Measurements from ENCODE around the gene SMC4. TPM values are rescaled to one million over a fixed set of nuclear protein-coding genes. Genes with fewer than 3 reads are reported as not detected.

SMC4 gene
- total and polyA plus RNA-seq, 10 of the 15 experiments (the other 5 are each of a cell fraction or from before 2014, with no cell fraction given), result 75.6 to 288 (median 136) TPM

- no peak for TF ChIP-seq BCLAF1 (IDR thresholded peaks at IDR 0.05)
These were observed 20.9 kb upstream of the SMC4 start (continued) for GRCh38 chr3:160378331-160379109.

GRCh38 chr3:160379628-160380214 is 19.7 kb upstream of the SMC4 start:
- SMC1A ChIA-PET (ENCODE audit: uncharacterized antibody, unreplicated experiment), result interaction anchor here (2.0 to 2.5 kb wide), 2 partner anchors 9 to 36 kb away, joined by 5 to 11 read pairs; no protein-coding TSS in a partner anchor
- H3K4me1 ChIP-seq (ENCODE audit: control insufficient read depth, insufficient read depth, low read length), result no peaks in the 10 kb centered on the region
- H3K4me2 ChIP-seq (ENCODE audit: control insufficient read depth, insufficient read depth), result no peak overlapping the region
- no peaks in the 10 kb centered on the region for H3K27me3 ChIP-seq (replicated peaks in 1 of 2; ENCODE audit: control insufficient read depth in 2 of 2, insufficient read depth in 2 of 2, low read length in 1 of 2)
- H3K36me3 ChIP-seq (ENCODE audit: control insufficient read depth in 2 of 2, insufficient read depth in 2 of 2, low read length in 1 of 2), result peaks cover 0 to 4% of the 10 kb centered on the region in 2 experiments; a peak in 1 of 4 replicates
- no peak overlapping the region for H2AFZ ChIP-seq (ENCODE audit: control insufficient read depth, low read depth, low read length)
- in situ Hi-C loops (cut with MboI), result no loop called here
- no peaks in the 10 kb centered on the region for H4K20me1 ChIP-seq (ENCODE audit: control insufficient read depth, insufficient read depth)
- CTCF ChIA-PET, result interaction anchor here (0.7 to 2.2 kb wide), 3 partner anchors 10 to 350 kb away, joined by 3 to 10 read pairs (median 3); no protein-coding TSS in a partner anchor
- H3K4me3 ChIP-seq, result no peak overlapping the region
- FAIRE-seq (no peak), ATAC-seq (no peak), DNase-seq (ENCODE audit: low read depth, low spot score) (no peak)
- TF ChIP-seq MAX (IDR thresholded peaks at IDR 0.05; ENCODE audit: low read depth, low read length) (no peak), FOXM1 (IDR thresholded peaks at IDR 0.05; ENCODE audit: low read depth, low read length) (no peak), ETV6 (conservative IDR thresholded peaks at IDR 0.05 in 1 of 2, IDR thresholded peaks at IDR 0.05 in 1 of 2; ENCODE audit: borderline replicate concordance in 1 of 2, low read depth in 1 of 2) (no peak), BCLAF1 (IDR thresholded peaks at IDR 0.05) (no peak), CREB1 (IDR thresholded peaks at IDR 0.05; ENCODE audit: low read depth) (no peak), NR2F1 (conservative IDR thresholded peaks at IDR 0.05) (no peak), IRF4 (IDR thresholded peaks at IDR 0.05; ENCODE audit: low read depth, low read length) (no peak)
- 86% methylated on average over 3 of the region's 4 CpGs for WGBS (ENCODE audit: insufficient coverage, insufficient replicate concordance, low lambda C conversion rate, missing lambda C conversion rate)
- intact Hi-C loops (cut with micrococcal nuclease; ENCODE audit: unreplicated experiment), result no loop called here
- no peak overlapping the region for H3K9ac ChIP-seq (ENCODE audit: control insufficient read depth, insufficient read depth, low read length)
- RAD21 ChIA-PET (ENCODE audit: unreplicated experiment), result no interaction called here
- POLR2A ChIA-PET, result no interaction called here
- H3K9me3 ChIP-seq (replicated peaks; ENCODE audit: control insufficient read depth, insufficient read depth, low read length), result no peaks in the 10 kb centered on the region
- BruUV-seq (replicated peaks), result no TSS peak
- no peaks in the 10 kb centered on the region for H3K79me2 ChIP-seq (ENCODE audit: control insufficient read depth, insufficient read depth, low read length)
- no peak overlapping the region for H3K27ac ChIP-seq (ENCODE audit: control insufficient read depth, insufficient read depth)

All from GM12878 (cell line).